OCI-LY7 (cell line): ENCODE measurements around the gene MIB2.

Experiments
- EZH2phosphoT487 ChIP-seq: fragments of 200-600 bp; sonication (generic); IDR thresholded peaks from 2 replicates; pipeline ENCODE4 v1.6.1; 2018; ENCODE audit warnings: low read depth, borderline replicate concordance, mild to moderate bottlenecking, mixed run types, antibody characterized with exemption, low read length, moderate library complexity, mixed read lengths
- TF ChIP-seq, protein P1 (sequence below): fragments of 200-600 bp; sonication (generic); conservative IDR thresholded peaks from 2 replicates; pipeline ENCODE4 v1.5.1; 2014; ENCODE audit warnings: mild to moderate bottlenecking, antibody characterized with exemption, low read length, moderate library complexity, mixed read lengths

GRCh38 chr1:1666526-1666925 lies 51.2 kb downstream of the MIB2 start:
- TF ChIP-seq, protein P1, sequence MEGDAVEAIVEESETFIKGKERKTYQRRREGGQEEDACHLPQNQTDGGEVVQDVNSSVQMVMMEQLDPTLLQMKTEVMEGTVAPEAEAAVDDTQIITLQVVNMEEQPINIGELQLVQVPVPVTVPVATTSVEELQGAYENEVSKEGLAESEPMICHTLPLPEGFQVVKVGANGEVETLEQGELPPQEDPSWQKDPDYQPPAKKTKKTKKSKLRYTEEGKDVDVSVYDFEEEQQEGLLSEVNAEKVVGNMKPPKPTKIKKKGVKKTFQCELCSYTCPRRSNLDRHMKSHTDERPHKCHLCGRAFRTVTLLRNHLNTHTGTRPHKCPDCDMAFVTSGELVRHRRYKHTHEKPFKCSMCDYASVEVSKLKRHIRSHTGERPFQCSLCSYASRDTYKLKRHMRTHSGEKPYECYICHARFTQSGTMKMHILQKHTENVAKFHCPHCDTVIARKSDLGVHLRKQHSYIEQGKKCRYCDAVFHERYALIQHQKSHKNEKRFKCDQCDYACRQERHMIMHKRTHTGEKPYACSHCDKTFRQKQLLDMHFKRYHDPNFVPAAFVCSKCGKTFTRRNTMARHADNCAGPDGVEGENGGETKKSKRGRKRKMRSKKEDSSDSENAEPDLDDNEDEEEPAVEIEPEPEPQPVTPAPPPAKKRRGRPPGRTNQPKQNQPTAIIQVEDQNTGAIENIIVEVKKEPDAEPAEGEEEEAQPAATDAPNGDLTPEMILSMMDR, result no peak
- TF ChIP-seq EZH2phosphoT487, result no peak
